ENCODE data around the gene VGF.

The VGF gene

DNA sequence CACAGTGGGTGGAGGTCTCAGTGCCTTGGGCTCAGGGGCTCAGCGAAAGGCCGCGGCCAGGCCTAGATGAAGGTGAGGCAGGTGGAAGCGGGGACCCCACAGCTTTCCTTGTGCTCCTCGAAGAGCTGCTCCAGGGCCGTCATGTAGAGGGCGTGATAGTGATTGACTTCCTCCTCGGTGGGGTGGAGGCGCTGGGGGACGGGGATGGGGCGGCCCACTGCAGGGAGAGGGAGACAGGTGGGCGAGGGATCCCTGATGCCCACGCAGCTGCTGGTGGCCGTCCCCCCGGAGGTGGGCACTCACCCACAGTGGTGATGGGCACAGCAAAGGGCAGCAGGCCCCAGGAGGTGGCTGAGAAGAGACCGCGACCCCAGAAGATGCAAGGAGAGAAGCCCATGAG is 30.5 kb upstream of the VGF start:
- TF ChIP-seq HDGF (IDR thresholded peaks at IDR 0.05; ENCODE audit: borderline replicate concordance) (no peak), PKNOX1 (IDR thresholded peaks at IDR 0.05) (no peak), ZNF384 (IDR thresholded peaks at IDR 0.05) (no peak), SUZ12 (IDR thresholded peaks at IDR 0.05) (no peak), TARDBP (IDR thresholded peaks at IDR 0.05) (no peak), FOXA1 (IDR thresholded peaks at IDR 0.05) (no peak), FOXM1 (IDR thresholded peaks at IDR 0.05; ENCODE audit: borderline replicate concordance) (no peak), L3MBTL2 (conservative IDR thresholded peaks at IDR 0.05) (no peak), FOXK2 (IDR thresholded peaks at IDR 0.05) (no peak), NFRKB (IDR thresholded peaks at IDR 0.05) (no peak), CTBP1 (IDR thresholded peaks at IDR 0.05; ENCODE audit: borderline replicate concordance) (no peak), ELF4 (IDR thresholded peaks at IDR 0.05) (no peak), BHLHE40 (IDR thresholded peaks at IDR 0.05; ENCODE audit: borderline replicate concordance) (no peak), SP1 (IDR thresholded peaks at IDR 0.05) (no peak), ARNT (IDR thresholded peaks at IDR 0.05) (no peak)
- ChIA-PET POLR2A (interaction anchor here (0.8 kb wide), 1 partner anchor 13 kb away, joined by 3 read pairs; no protein-coding TSS in a partner anchor), CTCF (interaction anchor here (5.5 kb wide), 1 partner anchor 54 kb away, joined by 112 read pairs; no protein-coding TSS in a partner anchor)
- no peak for DNase-seq (ENCODE audit: extremely low spot score)

DNA sequence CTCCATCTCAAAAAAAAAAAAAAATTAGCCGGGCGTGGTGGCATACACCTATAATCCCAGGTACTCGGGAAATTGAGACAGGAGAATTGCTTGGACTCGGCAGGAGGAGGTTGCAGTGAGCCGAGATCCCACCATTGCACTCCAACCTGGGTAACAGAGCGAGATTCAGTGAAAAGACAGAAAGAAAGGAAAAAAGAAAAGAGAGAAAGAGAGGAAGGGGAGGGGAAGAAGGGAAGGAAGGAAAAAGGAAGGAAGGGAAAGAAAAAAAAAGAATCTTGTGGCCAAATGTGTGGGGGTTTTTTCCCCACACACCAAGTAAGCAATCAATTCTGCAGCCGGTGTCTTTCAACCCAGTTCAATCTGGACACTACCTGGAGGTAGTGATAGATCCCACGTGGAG is 23.7 kb upstream of the VGF start:
- DNase-seq (ENCODE audit: extremely low spot score): no peak
- ChIA-PET CTCF (no interaction called here), POLR2A (no interaction called here)
- TF ChIP-seq CTBP1 (IDR thresholded peaks at IDR 0.05; ENCODE audit: borderline replicate concordance): no peak

GRCh38 chr7:101186844-101187428 is 21.6 kb upstream of the VGF start:
- ChIA-PET CTCF (interaction anchor here (1.1 kb wide), 1 partner anchor 43 kb away, joined by 7 read pairs; no protein-coding TSS in a partner anchor), POLR2A (no interaction called here)
- DNase-seq (ENCODE audit: extremely low spot score): no peak
- TF ChIP-seq BHLHE40 (IDR thresholded peaks at IDR 0.05; ENCODE audit: borderline replicate concordance): no peak
- no peak for TF ChIP-seq PKNOX1 (IDR thresholded peaks at IDR 0.05)
- no peak for TF ChIP-seq SUZ12 (IDR thresholded peaks at IDR 0.05)
- TF ChIP-seq LEF1 (IDR thresholded peaks at IDR 0.05; ENCODE audit: borderline replicate concordance): no peak

DNA sequence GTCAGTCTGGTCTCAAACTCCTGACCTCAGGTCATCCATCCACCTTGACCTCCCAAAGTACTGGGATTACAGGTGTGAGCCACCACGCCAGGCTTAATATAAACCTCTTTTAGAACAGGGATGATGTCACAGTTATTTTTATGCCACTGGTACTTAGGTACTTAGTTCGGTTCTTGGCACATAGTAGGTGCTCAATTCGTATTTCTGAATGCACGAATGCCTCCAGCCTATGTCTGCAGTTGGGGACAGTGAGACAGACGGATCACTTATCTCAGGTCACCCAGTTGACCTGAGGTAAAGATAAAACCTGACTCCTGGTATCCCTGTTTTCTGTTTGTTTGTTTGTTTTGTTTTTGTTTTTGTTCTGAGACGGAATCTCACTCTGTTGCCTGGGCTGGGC is 20.8 kb upstream of the VGF start:
- no peak for DNase-seq (ENCODE audit: extremely low spot score)
- TF ChIP-seq PKNOX1 (IDR thresholded peaks at IDR 0.05): no peak
- no peak for TF ChIP-seq SUZ12 (IDR thresholded peaks at IDR 0.05)
- TF ChIP-seq ARNT (IDR thresholded peaks at IDR 0.05): no peak
- no peak for TF ChIP-seq ELF4 (IDR thresholded peaks at IDR 0.05)
- no peak for TF ChIP-seq FOXA1 (IDR thresholded peaks at IDR 0.05)
- TF ChIP-seq L3MBTL2 (conservative IDR thresholded peaks at IDR 0.05): no peak
- TF ChIP-seq SP1 (IDR thresholded peaks at IDR 0.05): no peak
- TF ChIP-seq FOXM1 (IDR thresholded peaks at IDR 0.05; ENCODE audit: borderline replicate concordance): no peak
- TF ChIP-seq NFRKB (IDR thresholded peaks at IDR 0.05): no peak
- TF ChIP-seq FOXK2 (IDR thresholded peaks at IDR 0.05): no peak
- TF ChIP-seq LEF1 (IDR thresholded peaks at IDR 0.05; ENCODE audit: borderline replicate concordance): no peak
- TF ChIP-seq ZNF384 (IDR thresholded peaks at IDR 0.05): no peak
- no peak for TF ChIP-seq BHLHE40 (IDR thresholded peaks at IDR 0.05; ENCODE audit: borderline replicate concordance)
- no peak for TF ChIP-seq HDGF (IDR thresholded peaks at IDR 0.05; ENCODE audit: borderline replicate concordance)
- no peak for TF ChIP-seq CTBP1 (IDR thresholded peaks at IDR 0.05; ENCODE audit: borderline replicate concordance)
- no peak for TF ChIP-seq TARDBP (IDR thresholded peaks at IDR 0.05)
- POLR2A ChIA-PET: interaction anchor here (1.0 kb wide), 1 partner anchor 32 kb away, joined by 3 read pairs; the partner anchor contains the start of gene ZNHIT1
- CTCF ChIA-PET: no interaction called here

- ChIA-PET POLR2A (interaction anchor here (0.7 to 1.0 kb wide), 2 partner anchors 12 to 33 kb away, joined by 3 read pairs; partner anchors contain the start of gene ZNHIT1), CTCF (interaction anchor here (0.7 to 0.8 kb wide), 2 partner anchors 9 to 43 kb away, joined by 3 to 4 read pairs; no protein-coding TSS in a partner anchor)
- TF ChIP-seq TARDBP (IDR thresholded peaks at IDR 0.05): no peak
- no peak for TF ChIP-seq ELF4 (IDR thresholded peaks at IDR 0.05)
- TF ChIP-seq BHLHE40 (IDR thresholded peaks at IDR 0.05; ENCODE audit: borderline replicate concordance): no peak
- TF ChIP-seq CTBP1 (IDR thresholded peaks at IDR 0.05; ENCODE audit: borderline replicate concordance): no peak
- DNase-seq (ENCODE audit: extremely low spot score): no peak
Observed at GRCh38 chr7:101185258-101185839, 20.0 kb upstream of the VGF start.

- no peak for TF ChIP-seq LEF1 (IDR thresholded peaks at IDR 0.05; ENCODE audit: borderline replicate concordance)
- TF ChIP-seq TARDBP (IDR thresholded peaks at IDR 0.05): no peak
- no peak for TF ChIP-seq FOXM1 (IDR thresholded peaks at IDR 0.05; ENCODE audit: borderline replicate concordance)
- no peak for TF ChIP-seq ARNT (IDR thresholded peaks at IDR 0.05)
- no peak for TF ChIP-seq PKNOX1 (IDR thresholded peaks at IDR 0.05)
- no peak for TF ChIP-seq SP1 (IDR thresholded peaks at IDR 0.05)
- TF ChIP-seq HDGF (IDR thresholded peaks at IDR 0.05; ENCODE audit: borderline replicate concordance): no peak
- no peak for TF ChIP-seq L3MBTL2 (conservative IDR thresholded peaks at IDR 0.05)
- no peak for TF ChIP-seq SUZ12 (IDR thresholded peaks at IDR 0.05)
- TF ChIP-seq ZNF384 (IDR thresholded peaks at IDR 0.05): no peak
- TF ChIP-seq ELF4 (IDR thresholded peaks at IDR 0.05): no peak
- TF ChIP-seq FOXK2 (IDR thresholded peaks at IDR 0.05): no peak
- no peak for TF ChIP-seq NFRKB (IDR thresholded peaks at IDR 0.05)
- TF ChIP-seq BHLHE40 (IDR thresholded peaks at IDR 0.05; ENCODE audit: borderline replicate concordance): no peak
- no peak for TF ChIP-seq CTBP1 (IDR thresholded peaks at IDR 0.05; ENCODE audit: borderline replicate concordance)
- CTCF ChIA-PET: no interaction called here
- POLR2A ChIA-PET: no interaction called here
- DNase-seq (ENCODE audit: extremely low spot score): no peak
Observed at GRCh38 chr7:101180130-101180755, 14.9 kb upstream of the VGF start, which contains the start of gene NAT16. NAT16 (minus strand) TSS chr7:101180293; CDS start chr7:101174807, 5,486 bp downstream.

Measured in HEK293T (cell line).